GM10248 (cell line): ENCODE measurements around the gene PHACTR3.

Experiments
- CTCF ChIA-PET: fragments of 300-600 bp; sonication (Branson Sonifier 250); formaldehyde crosslinking; extraction: SDS; loops from one replicate; lab custom pipeline; 2021; ENCODE audit warnings: antibody characterized with exemption; lab: Yijun Ruan, JAX
- POLR2A ChIA-PET: fragments of 350-650 bp; sonication (Branson Sonifier 250); formaldehyde crosslinking; extraction: SDS; loops from one replicate; lab custom pipeline; 2020; ENCODE audit warnings: antibody characterized with exemption; lab: Yijun Ruan, JAX
- DNase-seq: peaks from one replicate; pipeline ENCODE4 v3.0.0; 2012; ENCODE audit errors: extremely low spot score
- TF ChIP-seq, protein P1 (sequence below): IDR thresholded peaks from 2 replicates; pipeline ENCODE4 v1.5.1; 2012; ENCODE audit warnings: mild to moderate bottlenecking, low read depth; ENCODE audit errors: extremely low read depth, missing control alignments, control extremely low read depth

The PHACTR3 gene

DNA sequence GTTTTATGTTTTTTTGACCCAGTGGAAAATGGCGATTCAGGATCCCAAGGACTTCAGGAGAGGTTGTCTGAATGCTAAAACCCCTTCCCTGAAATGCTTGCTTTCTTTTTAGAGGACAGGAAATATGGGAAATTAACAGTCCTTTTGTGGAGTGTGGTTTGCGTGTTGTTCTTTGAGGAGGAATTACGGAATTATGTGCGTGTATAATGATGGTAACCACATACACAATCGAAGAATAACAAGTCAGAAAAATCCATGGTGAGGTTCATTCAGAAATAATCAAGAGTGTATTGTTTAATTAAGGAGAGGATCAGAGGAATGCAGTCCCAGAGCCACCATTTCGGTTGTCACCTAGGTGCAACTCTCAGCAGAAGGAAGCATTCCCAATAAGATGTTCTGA is 73.2 kb downstream of the PHACTR3 start:
- CTCF ChIA-PET, result no interaction called here
- TF ChIP-seq, protein P1, sequence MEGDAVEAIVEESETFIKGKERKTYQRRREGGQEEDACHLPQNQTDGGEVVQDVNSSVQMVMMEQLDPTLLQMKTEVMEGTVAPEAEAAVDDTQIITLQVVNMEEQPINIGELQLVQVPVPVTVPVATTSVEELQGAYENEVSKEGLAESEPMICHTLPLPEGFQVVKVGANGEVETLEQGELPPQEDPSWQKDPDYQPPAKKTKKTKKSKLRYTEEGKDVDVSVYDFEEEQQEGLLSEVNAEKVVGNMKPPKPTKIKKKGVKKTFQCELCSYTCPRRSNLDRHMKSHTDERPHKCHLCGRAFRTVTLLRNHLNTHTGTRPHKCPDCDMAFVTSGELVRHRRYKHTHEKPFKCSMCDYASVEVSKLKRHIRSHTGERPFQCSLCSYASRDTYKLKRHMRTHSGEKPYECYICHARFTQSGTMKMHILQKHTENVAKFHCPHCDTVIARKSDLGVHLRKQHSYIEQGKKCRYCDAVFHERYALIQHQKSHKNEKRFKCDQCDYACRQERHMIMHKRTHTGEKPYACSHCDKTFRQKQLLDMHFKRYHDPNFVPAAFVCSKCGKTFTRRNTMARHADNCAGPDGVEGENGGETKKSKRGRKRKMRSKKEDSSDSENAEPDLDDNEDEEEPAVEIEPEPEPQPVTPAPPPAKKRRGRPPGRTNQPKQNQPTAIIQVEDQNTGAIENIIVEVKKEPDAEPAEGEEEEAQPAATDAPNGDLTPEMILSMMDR, result no peak
- POLR2A ChIA-PET, result no interaction called here
- no peak for DNase-seq

GRCh38 chr20:59678288-59678687 is 73.9 kb downstream of the PHACTR3 start:
- ChIA-PET CTCF (no interaction called here), POLR2A (no interaction called here)
- DNase-seq, result no peak
- TF ChIP-seq, protein P1, result no peak

- TF ChIP-seq, protein P1, result no peak
- ChIA-PET CTCF (no interaction called here), POLR2A (no interaction called here)
- DNase-seq, result no peak
These were observed 74.6 kb downstream of the PHACTR3 start for GRCh38 chr20:59678951-59679350.

GRCh38 chr20:59680148-59680650 is 75.9 kb downstream of the PHACTR3 start:
- DNase-seq, result no peak
- POLR2A ChIA-PET, result no interaction called here
- TF ChIP-seq, protein P1, result no peak
- CTCF ChIA-PET, result no interaction called here

DNA sequence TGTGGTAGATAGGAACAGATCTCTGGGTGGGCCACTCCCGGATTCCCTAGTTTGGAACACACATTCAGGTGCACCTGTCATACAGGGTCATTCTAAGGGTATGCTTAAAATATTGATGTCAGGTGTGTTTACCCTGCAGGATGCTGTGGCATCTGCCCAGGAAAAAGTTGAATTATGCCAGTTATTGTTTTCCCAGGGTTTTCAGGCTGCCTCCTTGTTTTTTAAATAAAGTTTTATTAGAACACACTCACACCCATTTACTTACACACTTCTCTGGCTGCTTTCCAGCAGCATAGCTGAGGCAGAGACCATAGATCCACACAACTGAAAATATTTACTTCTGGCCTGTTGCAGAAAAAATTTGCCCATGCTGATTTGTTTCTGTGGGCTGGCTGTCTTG is 76.5 kb downstream of the PHACTR3 start:
- no peak for DNase-seq
- POLR2A ChIA-PET, result no interaction called here
- CTCF ChIA-PET, result interaction anchor here (1.2 kb wide), 1 partner anchor 17 kb away, joined by 4 read pairs; no protein-coding TSS in a partner anchor
- TF ChIP-seq, protein P1, result no peak

- ChIA-PET POLR2A (no interaction called here), CTCF (no interaction called here)
- no peak for DNase-seq
- TF ChIP-seq, protein P1, result no peak
These were observed 78.3 kb downstream of the PHACTR3 start for GRCh38 chr20:59682603-59683002.
